ENCODE results near the gene KIF16B.

DNA sequence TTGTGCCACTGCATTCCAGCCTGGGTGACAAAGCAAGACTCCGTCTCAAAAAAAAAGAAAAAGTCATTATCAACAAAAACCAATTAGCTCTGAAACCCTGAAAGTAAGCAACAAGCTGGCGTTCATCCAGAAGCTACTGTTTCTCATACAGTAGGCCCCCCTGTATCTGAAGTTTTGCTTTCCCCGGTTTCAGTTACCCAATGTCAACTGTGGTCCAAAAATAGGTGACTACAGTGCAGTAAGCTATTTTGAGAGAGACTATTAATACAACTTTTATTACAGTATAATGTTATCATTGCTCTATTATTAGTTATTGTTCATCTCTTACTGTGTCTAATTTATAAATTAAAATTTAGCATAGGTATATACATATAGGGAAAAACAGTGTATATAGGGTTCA lies 135.1 kb downstream of the KIF16B start:
- TF ChIP-seq, protein P1, sequence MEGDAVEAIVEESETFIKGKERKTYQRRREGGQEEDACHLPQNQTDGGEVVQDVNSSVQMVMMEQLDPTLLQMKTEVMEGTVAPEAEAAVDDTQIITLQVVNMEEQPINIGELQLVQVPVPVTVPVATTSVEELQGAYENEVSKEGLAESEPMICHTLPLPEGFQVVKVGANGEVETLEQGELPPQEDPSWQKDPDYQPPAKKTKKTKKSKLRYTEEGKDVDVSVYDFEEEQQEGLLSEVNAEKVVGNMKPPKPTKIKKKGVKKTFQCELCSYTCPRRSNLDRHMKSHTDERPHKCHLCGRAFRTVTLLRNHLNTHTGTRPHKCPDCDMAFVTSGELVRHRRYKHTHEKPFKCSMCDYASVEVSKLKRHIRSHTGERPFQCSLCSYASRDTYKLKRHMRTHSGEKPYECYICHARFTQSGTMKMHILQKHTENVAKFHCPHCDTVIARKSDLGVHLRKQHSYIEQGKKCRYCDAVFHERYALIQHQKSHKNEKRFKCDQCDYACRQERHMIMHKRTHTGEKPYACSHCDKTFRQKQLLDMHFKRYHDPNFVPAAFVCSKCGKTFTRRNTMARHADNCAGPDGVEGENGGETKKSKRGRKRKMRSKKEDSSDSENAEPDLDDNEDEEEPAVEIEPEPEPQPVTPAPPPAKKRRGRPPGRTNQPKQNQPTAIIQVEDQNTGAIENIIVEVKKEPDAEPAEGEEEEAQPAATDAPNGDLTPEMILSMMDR (IDR thresholded peaks at IDR 0.05), result no peak
- TF ChIP-seq POLR2A (IDR thresholded peaks at IDR 0.05) (no peak), EP300 (IDR thresholded peaks at IDR 0.05) (no peak)
